Ammon's horn (tissue), 1 donor: ENCODE results near the gene IRS2.

Experiments used
- DNase-seq: peaks from one replicate; pipeline ENCODE4 v3.0.0-alpha.2; 2016; ENCODE audit warnings: low spot score

The IRS2 gene

GRCh38 chr13:109781384-109782065 lies 4.9 kb downstream of the IRS2 start:
- DNase-seq = no peak

- no peak for DNase-seq
Measured at GRCh38 chr13:109780845-109781383, 5.5 kb downstream of the IRS2 start.

- no peak for DNase-seq
Measured at GRCh38 chr13:109779876-109780510, 6.4 kb downstream of the IRS2 start.

GRCh38 chr13:109779074-109779473 lies 7.3 kb downstream of the IRS2 start:
- DNase-seq = no peak

GRCh38 chr13:109778102-109778542 lies 8.3 kb downstream of the IRS2 start:
- DNase-seq = no peak

GRCh38 chr13:109776575-109776974 lies 9.8 kb downstream of the IRS2 start:
- no peak for DNase-seq

GRCh38 chr13:109773786-109774185 lies 12.6 kb downstream of the IRS2 start:
- DNase-seq = no peak

GRCh38 chr13:109773276-109773675 lies 13.1 kb downstream of the IRS2 start:
- no peak for DNase-seq

- no peak for DNase-seq
Measured at GRCh38 chr13:109771926-109772325, 14.5 kb downstream of the IRS2 start.

- DNase-seq = no peak
Measured at GRCh38 chr13:109770436-109770835, 15.9 kb downstream of the IRS2 start.

- DNase-seq = no peak
Measured at GRCh38 chr13:109769921-109770320, 16.5 kb downstream of the IRS2 start.

- no peak for DNase-seq
Measured at GRCh38 chr13:109769275-109769674, 17.1 kb downstream of the IRS2 start.

GRCh38 chr13:109768616-109769015 lies 17.8 kb downstream of the IRS2 start:
- no peak for DNase-seq

GRCh38 chr13:109768176-109768575 lies 18.2 kb downstream of the IRS2 start:
- no peak for DNase-seq

GRCh38 chr13:109767023-109767422 lies 19.4 kb downstream of the IRS2 start:
- no peak for DNase-seq

GRCh38 chr13:109764470-109765291 lies 21.7 kb downstream of the IRS2 start:
- peak; percentile 85 for DNase-seq

GRCh38 chr13:109764045-109764444 lies 22.3 kb downstream of the IRS2 start:
- DNase-seq = no peak

GRCh38 chr13:109762791-109763190 lies 23.6 kb downstream of the IRS2 start:
- DNase-seq = no peak

- DNase-seq = no peak
Measured at GRCh38 chr13:109761695-109762094, 24.7 kb downstream of the IRS2 start.

- no peak for DNase-seq
Measured at GRCh38 chr13:109760951-109761350, 25.4 kb downstream of the IRS2 start.

GRCh38 chr13:109760402-109760801 lies 26.0 kb downstream of the IRS2 start:
- no peak for DNase-seq

GRCh38 chr13:109759609-109760008 lies 26.8 kb downstream of the IRS2 start:
- no peak for DNase-seq
